Liver (tissue), 9 donors: ENCODE data around the gene FZR1. TPM values are rescaled to one million over a fixed set of nuclear protein-coding genes. Genes with fewer than 3 reads are reported as not detected.

ENCODE experiments used
- DNase-seq: peaks from one replicate; pipeline ENCODE4 v3.0.0-alpha.2; 2017; ENCODE audit warnings: low spot score
- H3K27ac ChIP-seq, 2 donors: one replicate each; pipeline ENCODE4 v1.7.0; 2013; ENCODE audit warnings: inconsistent platforms in 2 of 2, low read length in 2 of 2, control low read depth in 1 of 2, low read depth in 1 of 2, mild to moderate bottlenecking in 1 of 2
- H3K27me3 ChIP-seq, 4 donors: one replicate each; pipeline versions ENCODE4 v1.6.1 to v1.7.0; 2013; ENCODE audit warnings: low read length in 3 of 4, inconsistent platforms in 1 of 4, mild to moderate bottlenecking in 1 of 4, moderate library complexity in 1 of 4; ENCODE audit not compliant: control insufficient read depth in 4 of 4, insufficient read depth in 4 of 4
- H3K36me3 ChIP-seq, 4 donors: one replicate each; pipeline versions ENCODE4 v1.6.1 to v1.7.0; 2013; ENCODE audit warnings: low read length in 3 of 4, mild to moderate bottlenecking in 3 of 4, low read depth in 1 of 4, moderate library complexity in 1 of 4; ENCODE audit not compliant: control insufficient read depth in 4 of 4, insufficient read depth in 3 of 4
- H3K4me1 ChIP-seq, 4 donors: one replicate each; pipeline versions ENCODE4 v1.6.1 to v1.7.0; 2013; ENCODE audit warnings: low read length in 3 of 4, mild to moderate bottlenecking in 3 of 4, moderate library complexity in 1 of 4; ENCODE audit not compliant: control insufficient read depth in 4 of 4, insufficient read depth in 4 of 4
- H3K4me3 ChIP-seq, 3 donors: one replicate each; pipeline versions ENCODE4 v1.6.1 to v1.7.0; 2013; ENCODE audit warnings: low read length in 3 of 3, control low read depth in 1 of 3, low read depth in 1 of 3, mild to moderate bottlenecking in 1 of 3
- H3K9ac ChIP-seq, 2 donors: one replicate each; pipeline ENCODE4 v1.7.0; 2013; ENCODE audit warnings: low read length in 2 of 2, mild to moderate bottlenecking in 2 of 2, moderate library complexity in 2 of 2, control low read depth in 1 of 2, low read depth in 1 of 2
- H3K9me3 ChIP-seq, 4 donors: one replicate each; pipeline versions ENCODE4 v1.6.1 to v1.7.0; 2013; ENCODE audit warnings: low read length in 3 of 4; ENCODE audit not compliant: control insufficient read depth in 4 of 4
- ATF3 ChIP-seq: IDR thresholded peaks from 2 replicates; pipeline ENCODE4 v1.6.1; 2016; ENCODE audit warnings: antibody characterized with exemption
- CTCF ChIP-seq: fragments of 150-350 bp; IDR thresholded peaks from 2 replicates; pipeline ENCODE4 v1.5.1; 2017; ENCODE audit warnings: improper control_type of control experiment, low read depth, low read length; ENCODE audit not compliant: missing input control
- EGR1 ChIP-seq, 2 donors: IDR thresholded peaks; 2 replicates each; pipeline ENCODE4 v1.6.1; 2016 to 2018; ENCODE audit warnings: antibody characterized with exemption in 2 of 2, low read depth in 2 of 2
- FOXA1 ChIP-seq: IDR thresholded peaks from 2 replicates; pipeline ENCODE4 v1.6.1; 2016; ENCODE audit warnings: antibody characterized with exemption
- FOXA2 ChIP-seq: IDR thresholded peaks from 2 replicates; pipeline ENCODE4 v1.6.1; 2016; ENCODE audit warnings: antibody characterized with exemption
- GABPA ChIP-seq, 2 donors: IDR thresholded peaks in 1 of 2; conservative IDR thresholded peaks in 1 of 2; 2 replicates each; pipeline ENCODE4 v1.6.1; 2016; ENCODE audit warnings: antibody characterized with exemption in 2 of 2, mild to moderate bottlenecking in 1 of 2, moderate library complexity in 1 of 2
- HNF4A ChIP-seq, 2 donors: conservative IDR thresholded peaks; 2 replicates each; pipeline ENCODE4 v1.6.1; 2016; ENCODE audit warnings: antibody characterized with exemption in 2 of 2, mild to moderate bottlenecking in 2 of 2
- HNF4G ChIP-seq: IDR thresholded peaks from 2 replicates; pipeline ENCODE4 v1.6.1; 2016; ENCODE audit warnings: antibody characterized with exemption
- MAX ChIP-seq: IDR thresholded peaks from 2 replicates; pipeline ENCODE4 v1.6.1; 2016; ENCODE audit warnings: antibody characterized with exemption
- NR2F2 ChIP-seq: IDR thresholded peaks from 2 replicates; pipeline ENCODE4 v1.6.1; 2016; ENCODE audit warnings: antibody characterized with exemption
- RAD21 ChIP-seq, 2 donors: IDR thresholded peaks; 2 replicates each; pipeline ENCODE4 v1.6.1; 2016; ENCODE audit warnings: antibody characterized with exemption in 2 of 2, mild to moderate bottlenecking in 2 of 2
- REST ChIP-seq: IDR thresholded peaks from 2 replicates; pipeline ENCODE4 v1.6.1; 2016; ENCODE audit warnings: antibody characterized with exemption, mild to moderate bottlenecking
- RXRA ChIP-seq, 2 donors: IDR thresholded peaks; 2 replicates each; pipeline ENCODE4 v1.6.1; 2017 to 2018; ENCODE audit warnings: antibody characterized with exemption in 2 of 2, mild to moderate bottlenecking in 1 of 2
- SP1 ChIP-seq: IDR thresholded peaks from 2 replicates; pipeline ENCODE4 v1.6.1; 2018; ENCODE audit warnings: antibody characterized with exemption, mild to moderate bottlenecking
- TAF1 ChIP-seq: conservative IDR thresholded peaks from 2 replicates; pipeline ENCODE4 v1.6.1; 2016; ENCODE audit warnings: antibody characterized with exemption, mild to moderate bottlenecking
- YY1 ChIP-seq: IDR thresholded peaks from 2 replicates; pipeline ENCODE4 v1.6.1; 2016; ENCODE audit warnings: antibody characterized with exemption, mild to moderate bottlenecking
- ZBTB33 ChIP-seq: IDR thresholded peaks from 2 replicates; pipeline ENCODE4 v1.6.1; 2016; ENCODE audit warnings: antibody characterized with exemption
- WGBS: extraction: QIAGEN DNeasy Blood & Tissue Kit; methylation state at CpG from one replicate; pipeline ENCODE4 v1.1.7; 2013; 5-methylcytosine and 5-hydroxymethylcytosine counted together
- polyA plus RNA-seq, 2 donors: library from polyadenylated mRNA; stranded (reverse) in 1 of 2; unstranded in 1 of 2; fragments of 200-250 nt in 1 of 2; fragments of >200 nt in 1 of 2; fragmentation: Nextera tagmentation in 1 of 2; extraction: Ambion mirVana in 1 of 2; gene quantifications; one replicate each; pipeline versions ENCODE4 v1.2.1 to v1.2.3, GENCODE V29; 2013 to 2015
- total RNA-seq, 2 donors: library from RNA; depleted of rRNA; stranded (reverse); fragments of >200 nt; gene quantifications; one replicate each; pipeline ENCODE4 v1.2.3, GENCODE V29; 2014
- donor health status: healthy.
- donor health status: healthy.
- donor health status: healthy.
- donor health status: healthy.
- donor health status: healthy.

The FZR1 gene
- total and polyA plus RNA-seq, 4 donors = 17.0 to 27.3 (median 20.3) TPM

- under 1% methylated on average over 60 of the region's 60 CpGs for WGBS
- H3K9ac ChIP-seq = peak overlapping the region; percentile 24 to 45
- H3K36me3 ChIP-seq = no peaks in the 10 kb centered on the region
- H3K27me3 ChIP-seq = no peaks in the 10 kb centered on the region
- no peak for TF ChIP-seq NR2F2
- no peak for TF ChIP-seq TAF1
- TF ChIP-seq MAX = no peak
- TF ChIP-seq SP1 = no peak
- TF ChIP-seq ATF3 = no peak
- no peak for TF ChIP-seq HNF4A (conservative IDR thresholded peaks at IDR 0.05)
- no peak for TF ChIP-seq REST
- TF ChIP-seq CTCF = no peak
- no peak for TF ChIP-seq FOXA2
- no peak for TF ChIP-seq EGR1 (IDR thresholded peaks at IDR 0.05; ENCODE audit: low read depth in 2 of 2)
- no peak for TF ChIP-seq RAD21 (IDR thresholded peaks at IDR 0.05)
- TF ChIP-seq FOXA1 = no peak
- TF ChIP-seq ZBTB33 = no peak
- no peak for TF ChIP-seq GABPA (IDR thresholded peaks at IDR 0.05 in 1 of 2, conservative IDR thresholded peaks at IDR 0.05 in 1 of 2)
- no peak for TF ChIP-seq RXRA (IDR thresholded peaks at IDR 0.05)
- no peak for TF ChIP-seq YY1
- no peak for TF ChIP-seq HNF4G
- peaks cover 9 to 44% (median 25%) of the 10 kb centered on the region in 4 donors for H3K4me1 ChIP-seq
- DNase-seq = no peak
- peak overlapping the region in 1 of 2 donors; percentile 16 for H3K27ac ChIP-seq
- H3K4me3 ChIP-seq = peak overlapping the region; percentile 75 to 96 (median 88)
- H3K9me3 ChIP-seq = no peaks in the 10 kb centered on the region
These were observed 50.9 kb downstream of the FZR1 start for GRCh38 chr19:3556978-3557460.
